Osteoblast (primary cell): Measurements from ENCODE around the gene SLC1A3. TPM values are rescaled to one million over a fixed set of nuclear protein-coding genes. Genes with fewer than 3 reads are reported as not detected.
A peak's percentile ranks its signal among the peaks of the same experiment; 100 is the strongest.

ENCODE experiments used
- DNase-seq: peaks from one replicate; pipeline ENCODE4 v3.0.0; 2011; ENCODE audit warnings: low spot score, mixed read lengths; ENCODE audit not compliant: insufficient read length; ENCODE audit errors: missing footprints
- H2AFZ ChIP-seq: 2 replicates; pipeline ENCODE4 v1.6.0; 2011; ENCODE audit warnings: mild to moderate bottlenecking, low read length
- H3K27ac ChIP-seq: 2 replicates; pipeline ENCODE4 v1.5.1; 2011; ENCODE audit warnings: mild to moderate bottlenecking, low read depth, low read length, moderate library complexity
- H3K27me3 ChIP-seq: 2 replicates; pipeline ENCODE4 v1.6.0; 2012; ENCODE audit warnings: mild to moderate bottlenecking, control low read depth, inconsistent platforms, low read length, moderate library complexity; ENCODE audit not compliant: insufficient read depth
- H3K36me3 ChIP-seq: 2 replicates; pipeline ENCODE4 v1.5.1; 2011; ENCODE audit warnings: mild to moderate bottlenecking, low read length, control low read depth, moderate library complexity; ENCODE audit not compliant: insufficient read depth
- H3K4me1 ChIP-seq: 2 replicates; pipeline ENCODE4 v1.5.1; 2011; ENCODE audit warnings: mild to moderate bottlenecking, low read length, control low read depth, moderate library complexity; ENCODE audit not compliant: insufficient read depth
- H3K4me2 ChIP-seq: 2 replicates; pipeline ENCODE4 v1.6.0; 2011; ENCODE audit warnings: mild to moderate bottlenecking, low read length; ENCODE audit not compliant: insufficient read depth
- H3K4me3 ChIP-seq: fragments of 200-600 bp; sonication (generic); 3 replicates; pipeline ENCODE4 v1.5.1; 2012; ENCODE audit warnings: mild to moderate bottlenecking, low read length, inconsistent platforms; ENCODE audit not compliant: insufficient read depth
- H3K79me2 ChIP-seq: 2 replicates; pipeline ENCODE4 v1.6.0; 2012; ENCODE audit warnings: mild to moderate bottlenecking, low read length, control low read depth, inconsistent platforms; ENCODE audit not compliant: insufficient read depth
- H3K9me3 ChIP-seq: 2 replicates; pipeline ENCODE4 v1.5.1; 2011; ENCODE audit warnings: low read depth, low read length, control low read depth
- H4K20me1 ChIP-seq: 2 replicates; pipeline ENCODE4 v1.6.0; 2012; ENCODE audit warnings: mild to moderate bottlenecking, low read length, control low read depth; ENCODE audit not compliant: insufficient read depth
- total RNA-seq: library from RNA; depleted of rRNA; stranded (reverse); fragments of >200 nt; gene quantifications from 2 replicates; pipeline ENCODE4 v1.2.3, GENCODE V29; 2012
- TF ChIP-seq, protein P1 (sequence below): IDR thresholded peaks from 2 replicates; pipeline ENCODE4 v1.5.1; 2011; ENCODE audit warnings: mild to moderate bottlenecking, low read depth, low read length, moderate library complexity; ENCODE audit errors: extremely low read depth

The SLC1A3 gene
- total RNA-seq, 1 donor, result 45.2 TPM

GRCh38 chr5:36689225-36689624 is 82.8 kb downstream of the SLC1A3 start:
- H3K4me2 ChIP-seq, result no peak overlapping the region
- H4K20me1 ChIP-seq, result no peaks in the 10 kb centered on the region
- H3K36me3 ChIP-seq, result no peaks in the 10 kb centered on the region
- no peak overlapping the region for H3K4me3 ChIP-seq
- H3K79me2 ChIP-seq, result no peaks in the 10 kb centered on the region
- H3K27me3 ChIP-seq, result no peaks in the 10 kb centered on the region
- no peak overlapping the region for H3K27ac ChIP-seq
- no peaks in the 10 kb centered on the region for H3K9me3 ChIP-seq
- peaks cover 37% of the 10 kb centered on the region for H3K4me1 ChIP-seq
- H2AFZ ChIP-seq, result peak overlapping the region; percentile 32
- DNase-seq, result no peak
- TF ChIP-seq, protein P1, sequence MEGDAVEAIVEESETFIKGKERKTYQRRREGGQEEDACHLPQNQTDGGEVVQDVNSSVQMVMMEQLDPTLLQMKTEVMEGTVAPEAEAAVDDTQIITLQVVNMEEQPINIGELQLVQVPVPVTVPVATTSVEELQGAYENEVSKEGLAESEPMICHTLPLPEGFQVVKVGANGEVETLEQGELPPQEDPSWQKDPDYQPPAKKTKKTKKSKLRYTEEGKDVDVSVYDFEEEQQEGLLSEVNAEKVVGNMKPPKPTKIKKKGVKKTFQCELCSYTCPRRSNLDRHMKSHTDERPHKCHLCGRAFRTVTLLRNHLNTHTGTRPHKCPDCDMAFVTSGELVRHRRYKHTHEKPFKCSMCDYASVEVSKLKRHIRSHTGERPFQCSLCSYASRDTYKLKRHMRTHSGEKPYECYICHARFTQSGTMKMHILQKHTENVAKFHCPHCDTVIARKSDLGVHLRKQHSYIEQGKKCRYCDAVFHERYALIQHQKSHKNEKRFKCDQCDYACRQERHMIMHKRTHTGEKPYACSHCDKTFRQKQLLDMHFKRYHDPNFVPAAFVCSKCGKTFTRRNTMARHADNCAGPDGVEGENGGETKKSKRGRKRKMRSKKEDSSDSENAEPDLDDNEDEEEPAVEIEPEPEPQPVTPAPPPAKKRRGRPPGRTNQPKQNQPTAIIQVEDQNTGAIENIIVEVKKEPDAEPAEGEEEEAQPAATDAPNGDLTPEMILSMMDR, result no peak

DNA sequence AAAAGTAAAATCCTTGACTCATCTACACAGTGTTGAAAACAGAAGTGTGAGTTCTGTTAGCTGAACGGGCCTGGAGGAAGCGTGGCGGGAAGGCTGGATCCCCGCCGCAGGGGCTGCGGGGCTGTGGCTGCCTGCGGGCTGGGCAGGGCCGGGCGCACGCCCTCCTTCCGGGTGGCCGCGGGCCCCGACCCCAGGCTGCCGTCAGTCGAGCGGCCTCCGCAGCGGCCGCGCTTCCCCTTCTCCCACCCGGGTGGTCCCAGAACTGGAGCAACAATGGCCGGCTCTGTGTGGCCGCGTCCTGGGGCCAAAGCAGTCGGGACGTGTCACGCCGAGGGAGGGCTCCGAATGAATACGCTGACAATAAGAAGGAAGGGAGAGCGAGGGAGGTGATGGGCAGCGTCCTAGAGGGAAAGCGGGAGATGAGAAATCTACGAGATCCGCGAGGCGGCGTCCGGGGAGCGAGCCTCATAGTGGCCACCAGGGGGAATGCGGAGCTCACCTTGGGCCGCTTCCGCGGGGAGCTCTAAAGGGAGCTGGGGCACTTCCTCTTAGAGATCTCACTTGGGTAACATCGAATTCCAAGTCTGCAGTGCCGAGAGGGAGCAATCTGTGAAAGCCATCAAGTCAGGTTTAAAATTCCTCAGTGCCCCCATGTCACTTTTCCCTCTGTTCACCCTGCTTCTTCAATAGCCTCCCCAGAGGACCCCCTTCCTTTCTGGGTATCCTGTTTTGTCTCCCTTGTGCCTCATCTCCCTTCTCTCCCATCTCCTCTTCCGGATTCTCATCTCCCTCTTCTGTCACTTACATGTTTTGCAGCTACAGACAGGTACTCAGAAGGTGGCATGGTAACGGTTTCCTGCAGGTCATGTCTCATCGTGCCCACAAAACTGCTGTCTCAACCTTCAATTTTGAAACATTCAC is 83.9 kb downstream of the SLC1A3 start:
- no peaks in the 10 kb centered on the region for H3K9me3 ChIP-seq
- peaks cover 37% of the 10 kb centered on the region for H3K4me1 ChIP-seq
- H3K27ac ChIP-seq, result peak overlapping the region; percentile 87
- H4K20me1 ChIP-seq, result no peaks in the 10 kb centered on the region
- H2AFZ ChIP-seq, result peak overlapping the region; percentile 95
- DNase-seq, result peak; percentile 96
- TF ChIP-seq, protein P1, result peak; percentile 84
- H3K4me2 ChIP-seq, result peak overlapping the region; percentile 80
- no peaks in the 10 kb centered on the region for H3K79me2 ChIP-seq
- H3K27me3 ChIP-seq, result no peaks in the 10 kb centered on the region
- H3K4me3 ChIP-seq, result peak overlapping the region; percentile 86
- no peaks in the 10 kb centered on the region for H3K36me3 ChIP-seq

DNA sequence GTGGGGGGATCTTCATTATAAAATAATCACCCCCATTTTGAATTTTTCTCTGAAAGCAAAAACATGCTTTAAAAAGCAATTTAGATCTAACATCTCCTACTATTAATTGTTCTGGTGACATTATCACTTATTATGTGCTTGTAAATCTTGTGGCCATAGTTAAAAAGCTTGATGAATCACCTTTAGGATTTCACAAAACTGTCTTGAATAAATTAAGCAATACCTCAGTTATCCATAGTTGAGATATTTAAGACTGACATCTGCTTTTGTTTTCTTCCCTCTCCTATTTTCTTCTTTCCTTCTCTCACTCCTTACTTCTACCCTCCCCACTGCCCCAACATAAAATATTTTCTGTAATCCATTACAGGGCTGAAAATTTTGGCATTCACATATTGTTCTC is 84.8 kb downstream of the SLC1A3 start:
- Histone ChIP-seq H3K27me3 (no peaks in the 10 kb centered on the region), H3K4me2 (peak overlapping the region; percentile 80), H4K20me1 (no peaks in the 10 kb centered on the region), H3K79me2 (no peaks in the 10 kb centered on the region), H3K9me3 (no peaks in the 10 kb centered on the region), H3K4me1 (peaks cover 37% of the 10 kb centered on the region), H3K4me3 (no peak overlapping the region), H3K27ac (peak overlapping the region; percentile 87), H2AFZ (peak overlapping the region; percentile 95), H3K36me3 (no peaks in the 10 kb centered on the region)
- TF ChIP-seq, protein P1, result no peak
- DNase-seq, result no peak

GRCh38 chr5:36691696-36692371 is 85.4 kb downstream of the SLC1A3 start:
- TF ChIP-seq, protein P1, result no peak
- no peaks in the 10 kb centered on the region for H4K20me1 ChIP-seq
- no peaks in the 10 kb centered on the region for H3K79me2 ChIP-seq
- H3K4me3 ChIP-seq, result no peak overlapping the region
- H2AFZ ChIP-seq, result peak overlapping the region; percentile 27
- DNase-seq, result peak; percentile 88
- no peaks in the 10 kb centered on the region for H3K36me3 ChIP-seq
- no peaks in the 10 kb centered on the region for H3K9me3 ChIP-seq
- H3K4me2 ChIP-seq, result peak overlapping the region; percentile 11
- H3K27ac ChIP-seq, result peak overlapping the region; percentile 87
- no peaks in the 10 kb centered on the region for H3K27me3 ChIP-seq
- peaks cover 37% of the 10 kb centered on the region for H3K4me1 ChIP-seq
